ENCODE results near the gene CHL1. TPM values are rescaled to one million over a fixed set of nuclear protein-coding genes. Genes with fewer than 3 reads are reported as not detected.

Gene CHL1
- polyA plus RNA-seq, 1 donor: 2.2 TPM

GRCh38 chr3:217099-217813 lies 20.7 kb downstream of the CHL1 start:
- no peak for DNase-seq (ENCODE audit: low read depth)

DNA sequence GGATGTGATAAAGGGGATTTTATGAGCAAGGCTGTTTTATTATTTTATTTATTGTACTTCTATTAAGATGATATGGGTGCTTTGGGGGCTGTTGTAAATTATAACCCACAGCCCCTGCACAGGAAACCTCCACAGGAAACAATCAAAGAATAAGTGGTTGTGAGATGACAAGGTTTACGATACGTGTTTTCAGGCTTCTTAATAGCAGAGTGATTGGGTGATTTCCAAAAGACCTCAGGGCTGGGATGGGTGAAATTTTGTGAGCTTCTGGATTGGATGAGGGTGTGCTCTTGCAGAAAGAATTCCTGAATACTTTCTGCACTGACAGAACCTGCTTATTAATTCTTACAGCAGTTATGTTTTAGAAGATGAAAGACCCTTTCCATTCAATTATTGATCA lies 21.4 kb downstream of the CHL1 start:
- no peak for DNase-seq (ENCODE audit: low read depth)

DNA sequence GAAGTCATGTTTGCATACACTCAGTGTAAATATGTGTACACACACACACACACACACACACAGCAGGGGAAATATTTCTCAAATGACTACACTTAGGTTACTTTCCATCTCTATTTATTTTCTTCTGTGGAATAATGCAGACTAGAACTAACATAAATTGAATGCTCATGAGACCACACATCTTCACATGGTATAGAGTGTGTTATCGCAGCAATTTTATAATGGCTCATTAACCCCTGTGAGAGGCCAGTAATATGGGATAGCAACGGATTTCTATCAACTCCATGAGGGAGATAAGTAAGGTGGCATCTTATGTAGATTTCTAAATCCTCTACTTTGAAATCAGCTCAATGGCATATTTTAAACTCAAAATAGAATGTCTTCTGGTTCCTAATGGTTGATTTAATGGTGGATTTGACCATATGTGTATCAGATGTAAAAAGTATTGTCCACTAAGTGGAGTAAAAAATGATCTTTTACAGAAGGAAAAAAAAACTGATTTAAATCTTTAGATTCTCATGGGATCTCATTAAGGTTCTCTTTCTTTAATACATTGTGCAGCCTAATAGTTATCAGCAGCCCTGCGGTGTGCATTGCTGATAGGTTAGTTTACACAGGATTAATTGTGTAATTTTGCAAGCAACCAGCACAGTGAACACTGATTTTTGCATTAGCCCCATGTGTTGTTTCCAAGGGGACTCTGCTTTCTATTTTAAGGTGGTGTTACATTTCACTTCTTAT lies 32.0 kb downstream of the CHL1 start:
- no peak for DNase-seq (ENCODE audit: low read depth)

- no peak for DNase-seq (ENCODE audit: low read depth)
Observed at GRCh38 chr3:229183-229661, 32.7 kb downstream of the CHL1 start.

GRCh38 chr3:236881-237280 lies 40.3 kb downstream of the CHL1 start:
- DNase-seq (ENCODE audit: low read depth): no peak

GRCh38 chr3:242602-243355 lies 46.2 kb downstream of the CHL1 start:
- DNase-seq (ENCODE audit: low read depth): no peak

DNA sequence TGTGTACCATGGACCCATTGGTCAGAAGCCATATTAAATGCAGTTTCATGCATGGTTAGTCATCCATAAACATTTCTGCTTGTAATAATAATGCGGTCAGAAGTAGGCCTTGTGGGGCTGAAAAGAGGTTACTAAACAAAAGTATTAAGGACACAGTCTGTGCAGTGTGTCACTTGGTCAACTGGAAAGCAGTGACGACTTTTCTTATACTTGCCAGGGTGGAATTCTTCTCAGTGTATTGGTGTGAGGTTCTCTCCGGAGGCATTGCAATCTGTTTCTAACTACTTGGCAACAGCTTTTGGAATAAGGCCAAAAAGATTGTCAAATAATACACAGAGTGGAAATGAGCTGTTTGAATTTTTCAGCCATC lies 46.8 kb downstream of the CHL1 start:
- DNase-seq (ENCODE audit: low read depth): peak; percentile 9

DNA sequence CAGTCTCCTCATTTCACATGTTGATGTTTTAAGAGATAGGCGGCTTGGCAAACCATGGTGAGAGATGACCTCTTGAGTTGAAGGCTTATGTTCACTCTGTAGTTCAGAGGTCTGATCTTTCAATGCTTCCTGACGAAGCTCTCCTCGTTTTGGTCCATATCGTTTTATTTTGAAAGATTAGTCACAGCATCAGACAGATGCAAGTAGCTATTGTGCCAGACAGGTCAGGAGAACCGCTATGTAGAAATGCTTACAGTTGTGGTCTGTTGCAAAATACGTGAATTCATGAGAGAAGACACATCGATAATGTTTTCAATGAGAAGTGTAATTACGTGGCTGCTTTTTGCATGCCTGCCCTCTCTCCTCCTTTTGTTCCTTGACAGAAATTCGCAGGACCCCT lies 47.5 kb downstream of the CHL1 start:
- DNase-seq (ENCODE audit: low read depth): no peak

GRCh38 chr3:247916-248315 lies 51.4 kb downstream of the CHL1 start:
- no peak for DNase-seq (ENCODE audit: low read depth)

- DNase-seq (ENCODE audit: low read depth): no peak
Observed at GRCh38 chr3:248864-249520, 52.4 kb downstream of the CHL1 start.

DNA sequence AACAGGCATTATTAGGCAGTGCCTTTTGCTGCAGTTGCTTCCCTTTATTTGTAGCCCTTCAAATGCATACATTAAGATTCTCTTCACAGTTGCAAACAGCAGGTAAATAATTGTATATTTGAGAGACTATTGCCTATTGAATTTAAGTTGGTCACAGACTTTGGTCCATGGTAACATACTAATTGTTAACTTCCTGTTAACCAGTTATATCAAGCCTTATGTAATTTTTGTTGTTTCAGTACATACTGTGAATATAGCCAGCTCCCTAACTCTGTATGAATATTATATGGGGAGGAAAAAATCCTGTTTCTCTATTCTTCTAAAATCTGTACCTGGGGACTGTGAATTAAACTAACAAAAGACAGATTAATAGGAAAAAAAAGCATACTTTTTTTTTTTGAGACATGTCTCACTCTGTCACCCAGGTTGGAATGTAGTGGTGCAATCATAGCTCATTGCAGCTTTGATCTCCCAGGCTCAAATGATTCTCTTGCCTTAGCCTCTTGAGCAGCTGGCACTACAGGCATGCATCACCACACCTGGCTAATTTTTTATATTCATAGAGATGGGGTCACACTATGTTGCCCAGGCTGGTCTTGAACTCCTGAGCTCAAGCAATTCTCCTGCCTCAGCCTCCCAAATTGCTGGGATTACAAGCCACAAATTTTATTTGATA lies 53.2 kb downstream of the CHL1 start:
- DNase-seq (ENCODE audit: low read depth): no peak

GRCh38 chr3:256501-256900 lies 59.9 kb downstream of the CHL1 start:
- no peak for DNase-seq (ENCODE audit: low read depth)

DNA sequence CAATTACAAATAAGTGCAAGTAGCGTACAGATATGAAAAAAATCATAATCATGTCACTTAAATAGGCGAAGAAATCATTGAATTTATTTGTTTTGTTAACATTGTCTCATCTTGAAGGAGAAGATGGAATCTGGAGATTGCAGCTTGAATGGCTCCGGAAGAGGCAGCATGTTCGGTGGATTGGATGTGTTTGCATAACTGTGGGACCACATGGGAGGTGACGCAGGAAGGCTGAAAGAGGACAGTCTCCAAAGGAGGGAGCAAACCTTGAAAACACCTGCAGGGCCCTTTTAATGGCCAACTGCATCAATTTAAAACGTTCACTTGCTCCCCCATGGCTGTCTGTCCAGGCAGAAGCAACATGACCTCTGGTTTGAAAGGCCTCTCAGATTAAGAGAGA lies 61.3 kb downstream of the CHL1 start:
- DNase-seq (ENCODE audit: low read depth): no peak

- DNase-seq (ENCODE audit: low read depth): no peak
Observed at GRCh38 chr3:260898-261297, 64.3 kb downstream of the CHL1 start.

DNA sequence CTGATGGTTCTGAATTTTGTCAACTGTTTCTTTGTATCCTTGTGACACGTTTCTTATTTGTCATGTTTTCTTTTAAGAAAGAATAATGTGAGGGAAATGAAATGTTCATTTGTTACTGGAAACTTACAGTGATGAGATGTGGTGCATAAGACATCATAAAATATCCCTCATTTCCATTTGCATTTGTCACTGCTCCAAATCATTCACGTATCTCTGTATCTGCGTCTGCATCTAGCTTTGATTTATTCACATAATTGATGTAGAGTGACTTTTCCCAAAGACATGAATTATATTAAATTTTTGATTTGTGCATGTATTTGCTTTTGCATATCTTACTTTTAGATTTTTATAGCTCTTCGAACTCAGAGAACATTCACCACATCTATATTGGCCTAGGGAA lies 66.8 kb downstream of the CHL1 start:
- no peak for DNase-seq (ENCODE audit: low read depth)

- no peak for DNase-seq (ENCODE audit: low read depth)
Observed at GRCh38 chr3:264394-265156, 68.0 kb downstream of the CHL1 start.

- DNase-seq (ENCODE audit: low read depth): no peak
Observed at GRCh38 chr3:267101-267500, 70.5 kb downstream of the CHL1 start.

DNA sequence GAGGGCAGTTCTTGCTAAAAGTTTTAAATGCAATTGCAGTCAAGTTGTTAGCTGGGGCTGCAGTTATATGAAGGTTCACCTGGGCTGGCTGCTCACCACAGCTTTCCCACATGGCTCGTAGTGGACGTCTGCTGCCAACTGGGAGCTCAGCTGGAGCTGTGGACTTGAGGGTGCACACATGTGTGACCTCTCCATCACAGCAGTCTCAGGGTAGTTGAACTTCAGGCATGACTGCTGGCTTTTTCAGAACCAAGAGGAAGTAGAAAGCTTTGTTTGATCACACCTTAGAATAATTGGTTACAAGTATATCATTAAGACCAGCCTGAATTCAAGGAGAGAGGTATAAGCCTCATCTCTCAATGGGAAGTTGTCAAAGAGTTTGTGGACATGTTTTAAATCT lies 74.1 kb downstream of the CHL1 start:
- no peak for DNase-seq (ENCODE audit: low read depth)

DNA sequence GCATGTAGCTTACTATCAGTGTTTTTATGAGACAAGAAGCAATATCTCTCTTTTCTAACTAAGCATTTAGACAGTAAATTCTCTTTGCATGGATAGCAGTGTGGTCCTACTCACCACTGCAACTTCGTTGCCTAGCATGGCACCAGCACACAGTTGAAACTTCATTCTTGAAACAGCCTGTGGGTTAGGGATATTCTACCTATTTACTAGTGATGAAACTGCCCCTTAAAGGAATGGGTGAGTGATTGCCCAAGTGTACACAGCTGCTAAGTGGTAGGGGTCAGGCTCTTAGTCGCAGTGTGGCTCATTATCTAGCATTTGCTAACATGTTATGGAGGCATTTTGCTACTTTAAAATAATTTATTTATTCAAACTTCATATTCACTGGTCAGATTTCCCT lies 78.4 kb downstream of the CHL1 start:
- DNase-seq (ENCODE audit: low read depth): no peak

- DNase-seq (ENCODE audit: low read depth): no peak
Observed at GRCh38 chr3:277873-278272, 81.3 kb downstream of the CHL1 start.
